ENCODE data around the gene MLF1. TPM values are rescaled to one million over a fixed set of nuclear protein-coding genes. Genes with fewer than 3 reads are reported as not detected.

Gene MLF1, protein sequence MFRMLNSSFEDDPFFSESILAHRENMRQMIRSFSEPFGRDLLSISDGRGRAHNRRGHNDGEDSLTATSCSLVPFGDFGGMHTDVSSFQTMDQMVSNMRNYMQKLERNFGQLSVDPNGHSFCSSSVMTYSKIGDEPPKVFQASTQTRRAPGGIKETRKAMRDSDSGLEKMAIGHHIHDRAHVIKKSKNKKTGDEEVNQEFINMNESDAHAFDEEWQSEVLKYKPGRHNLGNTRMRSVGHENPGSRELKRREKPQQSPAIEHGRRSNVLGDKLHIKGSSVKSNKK
- 6.9 and 9.0 TPM in 2 replicates for total RNA-seq

GRCh38 chr3:158570999-158571702 lies at the start of gene MLF1:
Gene MLF1, plus strand, starts transcription at chr3:158571194. Its CDS starts 107 bp downstream, at chr3:158571301.

GRCh38 chr3:158644345-158644908 lies 73.4 kb downstream of the MLF1 start, which contains the start of gene GFM1:
Gene GFM1, plus strand, starts transcription at chr3:158644527. Its CDS starts 108 bp downstream, at chr3:158644635.

Other genes starting within 250 kb of the MLF1 start
- gene GFM1, start 73.3 kb downstream of the MLF1 start, total RNA-seq: 98.5 and 101 TPM in 2 replicates
- 29.8 and 40.4 TPM in 2 replicates for gene LXN, start 101.5 kb downstream of the MLF1 start, total RNA-seq
- 0.98 and 2.3 TPM in 2 replicates for gene RARRES1, start 161.3 kb downstream of the MLF1 start, total RNA-seq
- 76.4 and 99.7 TPM in 2 replicates for gene MFSD1, start 230.9 kb downstream of the MLF1 start, total RNA-seq